Measurements from ENCODE around the gene KCNQ4.

DNA sequence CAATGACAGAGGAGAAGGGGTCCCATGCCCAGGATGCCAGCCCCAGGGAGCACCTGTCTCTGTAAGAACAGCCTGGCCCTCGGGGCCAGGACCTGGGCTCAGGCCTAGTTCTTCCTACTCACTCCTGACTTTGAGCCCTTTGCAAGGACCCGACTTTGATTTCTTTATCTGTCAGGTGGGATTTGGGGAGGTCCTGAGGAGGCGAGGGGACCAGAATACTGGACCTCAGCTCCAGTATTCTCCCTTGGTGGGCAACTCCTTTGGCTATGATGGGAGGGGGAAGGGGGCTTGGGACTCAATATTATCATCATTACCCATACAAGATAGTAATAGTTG is 18.1 kb downstream of the KCNQ4 start:
- TF ChIP-seq, protein P1, sequence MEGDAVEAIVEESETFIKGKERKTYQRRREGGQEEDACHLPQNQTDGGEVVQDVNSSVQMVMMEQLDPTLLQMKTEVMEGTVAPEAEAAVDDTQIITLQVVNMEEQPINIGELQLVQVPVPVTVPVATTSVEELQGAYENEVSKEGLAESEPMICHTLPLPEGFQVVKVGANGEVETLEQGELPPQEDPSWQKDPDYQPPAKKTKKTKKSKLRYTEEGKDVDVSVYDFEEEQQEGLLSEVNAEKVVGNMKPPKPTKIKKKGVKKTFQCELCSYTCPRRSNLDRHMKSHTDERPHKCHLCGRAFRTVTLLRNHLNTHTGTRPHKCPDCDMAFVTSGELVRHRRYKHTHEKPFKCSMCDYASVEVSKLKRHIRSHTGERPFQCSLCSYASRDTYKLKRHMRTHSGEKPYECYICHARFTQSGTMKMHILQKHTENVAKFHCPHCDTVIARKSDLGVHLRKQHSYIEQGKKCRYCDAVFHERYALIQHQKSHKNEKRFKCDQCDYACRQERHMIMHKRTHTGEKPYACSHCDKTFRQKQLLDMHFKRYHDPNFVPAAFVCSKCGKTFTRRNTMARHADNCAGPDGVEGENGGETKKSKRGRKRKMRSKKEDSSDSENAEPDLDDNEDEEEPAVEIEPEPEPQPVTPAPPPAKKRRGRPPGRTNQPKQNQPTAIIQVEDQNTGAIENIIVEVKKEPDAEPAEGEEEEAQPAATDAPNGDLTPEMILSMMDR (conservative IDR thresholded peaks at IDR 0.05; ENCODE audit: low read depth, low read length): no peak
- no peak for TF ChIP-seq RAD21 (IDR thresholded peaks at IDR 0.05; ENCODE audit: low read length)
- no peak for TF ChIP-seq POLR2A (IDR thresholded peaks at IDR 0.05; ENCODE audit: low read depth, low read length)
- no peak for TF ChIP-seq BHLHE40 (IDR thresholded peaks at IDR 0.05; ENCODE audit: low read depth, low read length)
- TF ChIP-seq MXI1 (IDR thresholded peaks at IDR 0.05; ENCODE audit: borderline replicate concordance, low read depth, low read length): no peak
- TF ChIP-seq MAFK (IDR thresholded peaks at IDR 0.05; ENCODE audit: low read depth, low read length): no peak
- no peak for TF ChIP-seq FOS (IDR thresholded peaks at IDR 0.05; ENCODE audit: low read depth, low read length)

Data from IMR-90 (cell line).